ENCODE data around the gene CDC42BPA.
"Not testable (repeated sequence)": the region's sequence is repeated elsewhere in the genome, so short reads cannot be mapped to it uniquely, and the experiment has no call there.

The CDC42BPA gene

DNA sequence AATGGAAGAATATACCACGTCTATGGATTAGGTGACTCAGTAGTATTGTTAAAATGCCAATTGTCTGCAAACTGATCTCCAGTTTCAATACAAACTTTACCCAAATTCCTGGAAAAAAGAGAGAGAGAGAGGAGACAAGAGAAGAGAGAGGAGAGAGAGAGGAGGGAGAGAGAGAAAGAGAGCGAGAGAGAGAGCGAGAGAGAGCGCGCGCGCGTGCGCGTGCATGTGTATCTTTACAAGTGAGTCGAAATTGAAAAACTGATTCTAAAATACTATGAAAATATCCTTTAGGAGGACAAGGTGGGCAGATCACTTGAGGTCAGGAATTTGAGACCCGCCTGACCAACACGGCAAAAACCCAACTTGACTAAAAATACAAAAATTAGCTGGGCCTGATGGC lies 65.2 kb downstream of the CDC42BPA start:
- DNase-seq, result no peak

DNA sequence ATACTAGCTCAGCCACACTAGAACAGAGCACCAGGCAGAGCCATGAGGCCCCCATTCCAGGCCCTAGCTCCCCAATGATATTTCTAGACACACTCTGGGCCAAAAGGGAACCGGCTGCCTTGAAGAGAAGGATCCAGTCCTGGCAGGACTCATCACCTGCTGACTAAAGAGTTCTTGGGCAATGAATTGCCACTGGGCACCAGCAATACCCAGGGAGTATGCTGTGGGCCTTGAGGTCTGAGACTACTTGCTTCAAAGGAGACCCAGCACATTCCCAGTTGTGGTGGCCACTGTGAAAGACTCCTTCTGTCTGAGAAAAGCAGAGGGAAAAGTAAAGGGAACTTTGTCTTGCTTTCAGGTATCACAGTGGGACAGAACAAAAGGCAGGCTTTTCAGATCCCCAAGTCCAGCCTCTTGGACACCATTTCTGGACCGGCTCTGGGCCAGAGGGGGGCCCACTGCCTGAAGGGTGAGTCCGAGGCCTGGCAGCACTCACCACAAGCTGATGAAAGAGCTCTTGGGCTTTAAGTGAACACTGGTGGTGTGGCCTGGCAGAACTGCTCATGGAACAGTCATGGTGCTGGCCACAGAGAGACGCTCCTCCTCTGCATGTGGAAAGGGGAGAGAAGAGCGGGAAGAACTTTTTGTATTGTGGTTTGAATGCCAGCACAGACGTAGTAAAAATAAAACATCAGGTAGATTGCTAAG lies 72.5 kb downstream of the CDC42BPA start:
- DNase-seq, result no peak

DNA sequence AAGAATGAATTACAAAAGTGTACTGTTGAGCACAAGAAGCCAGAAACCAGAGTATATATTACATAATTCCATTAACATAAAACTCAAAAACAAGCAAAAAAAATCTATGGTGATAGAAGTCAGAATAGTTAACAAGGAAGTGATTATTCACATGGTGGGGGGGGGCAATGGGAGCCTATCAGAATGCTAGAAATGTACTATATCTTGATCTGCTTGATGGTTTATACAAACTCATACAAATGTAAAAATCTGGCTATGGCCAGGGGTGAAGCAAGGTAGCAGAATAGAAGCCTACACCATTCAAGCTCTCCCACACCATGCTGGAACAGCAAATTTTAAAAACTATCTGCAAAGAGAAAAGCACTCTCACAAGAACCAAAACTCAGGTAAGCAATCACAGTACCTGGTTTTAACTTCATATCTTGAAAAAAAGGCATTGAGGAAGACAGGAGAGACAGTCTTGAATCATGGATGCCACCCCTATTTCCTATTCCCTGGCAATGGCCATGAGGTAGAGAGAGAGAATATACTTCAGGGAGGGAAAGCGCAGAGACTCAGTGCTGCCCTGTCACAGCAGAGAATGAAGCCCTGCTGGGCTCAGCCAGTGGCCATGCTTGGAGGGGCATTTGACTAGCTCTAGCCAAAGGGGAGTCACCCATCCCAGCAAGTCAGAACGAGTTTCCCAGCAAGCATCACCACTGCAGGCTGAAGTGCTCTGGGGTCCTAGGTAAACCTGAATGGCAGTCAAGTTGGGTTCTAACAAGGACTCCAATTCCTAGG lies 73.8 kb downstream of the CDC42BPA start:
- DNase-seq, result no peak

DNA sequence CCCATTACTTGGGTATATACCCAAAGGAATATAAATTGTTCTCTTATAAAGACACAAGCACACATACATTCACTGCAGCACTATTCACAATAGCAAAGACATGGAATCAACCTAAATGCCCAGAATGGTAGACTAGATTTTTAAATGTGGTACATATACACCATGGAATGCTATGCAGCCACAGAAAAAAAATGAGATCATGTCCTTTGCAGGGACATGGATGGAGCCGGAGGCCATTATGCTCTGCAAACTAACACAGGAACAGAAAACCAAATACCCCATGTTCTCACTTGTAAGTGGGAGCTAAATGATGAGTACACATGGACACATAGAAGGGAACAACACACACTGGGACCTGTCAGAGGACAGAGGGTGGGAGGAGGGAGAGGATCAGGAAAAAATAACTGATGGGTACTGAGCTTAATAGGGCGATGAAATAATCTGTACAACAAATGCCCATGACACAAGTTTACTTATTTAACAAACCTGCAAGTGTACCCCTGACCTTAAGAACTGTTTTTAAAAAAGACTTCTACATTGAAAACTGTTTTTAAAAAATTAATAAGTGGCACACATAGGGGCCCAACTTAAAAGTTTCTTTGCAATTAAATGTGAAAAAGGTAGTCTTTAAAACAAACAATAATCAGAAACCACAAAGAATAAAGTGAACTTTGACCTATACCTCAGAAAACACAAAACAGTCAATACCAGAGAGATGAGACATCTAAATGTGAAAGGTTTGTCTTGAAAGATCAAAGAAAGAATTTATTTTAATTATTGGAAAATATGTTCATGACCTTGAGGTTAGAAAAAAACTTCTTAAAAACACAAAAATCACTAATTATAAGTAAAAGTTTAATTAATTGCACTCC lies 75.2 kb downstream of the CDC42BPA start:
- no peak for DNase-seq

DNA sequence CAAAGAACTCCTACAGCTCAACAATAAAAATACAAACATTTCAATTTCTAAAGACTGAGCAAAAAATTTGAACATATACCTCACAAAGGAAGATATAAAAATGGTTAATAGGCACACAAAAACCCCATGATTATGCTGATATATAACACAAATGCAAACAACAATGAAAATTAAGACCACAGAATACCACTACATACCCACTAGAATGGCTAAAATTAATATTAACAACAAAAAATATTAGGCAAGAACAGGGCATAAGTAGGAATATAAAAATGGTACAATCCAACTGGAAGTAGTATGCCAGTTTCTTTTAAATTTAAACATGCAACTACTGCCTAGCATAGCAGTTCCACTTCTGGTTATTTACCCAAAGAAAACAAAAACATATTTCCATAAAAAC lies 77.3 kb downstream of the CDC42BPA start:
- DNase-seq, result no peak

DNA sequence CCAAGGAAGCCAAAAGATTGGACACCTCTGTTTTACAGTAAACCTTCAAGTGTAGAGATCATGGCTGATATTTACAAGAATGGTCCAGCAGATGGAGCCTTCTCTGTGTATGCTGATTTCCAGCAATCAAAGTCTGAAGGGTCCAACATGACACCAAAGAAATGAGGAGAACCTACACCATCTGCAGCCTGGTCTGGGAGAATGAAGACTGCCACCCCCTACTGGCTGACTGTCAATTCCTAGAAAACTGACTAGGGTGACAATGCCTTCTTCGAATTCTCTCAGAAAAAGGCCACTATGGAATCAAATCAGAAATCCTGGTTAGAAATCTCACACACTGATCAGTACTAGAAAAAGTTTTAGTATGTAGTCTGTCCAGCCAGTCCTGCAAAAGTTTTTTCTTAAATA lies 83.3 kb downstream of the CDC42BPA start:
- DNase-seq, result peak; percentile 69

DNA sequence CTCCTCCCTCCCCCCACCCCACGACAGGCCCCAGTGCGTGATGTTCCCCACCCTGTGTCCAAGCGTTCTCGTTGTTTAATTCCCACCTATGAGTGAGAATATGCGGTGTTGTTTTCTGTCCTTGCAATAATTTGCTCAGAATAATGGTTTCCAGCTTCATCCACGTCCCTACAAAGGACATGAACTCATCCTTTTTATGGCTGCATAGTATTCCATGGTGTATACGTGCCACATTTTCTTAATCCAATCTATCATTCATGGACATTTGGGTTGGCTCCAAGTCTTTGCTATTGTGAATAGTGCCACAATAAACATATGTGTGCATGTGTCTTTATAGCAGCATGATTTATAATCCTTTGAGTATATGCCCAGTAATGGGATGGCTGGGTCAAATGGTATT lies 87.2 kb downstream of the CDC42BPA start:
- DNase-seq, result not testable (repeated sequence)

DNA sequence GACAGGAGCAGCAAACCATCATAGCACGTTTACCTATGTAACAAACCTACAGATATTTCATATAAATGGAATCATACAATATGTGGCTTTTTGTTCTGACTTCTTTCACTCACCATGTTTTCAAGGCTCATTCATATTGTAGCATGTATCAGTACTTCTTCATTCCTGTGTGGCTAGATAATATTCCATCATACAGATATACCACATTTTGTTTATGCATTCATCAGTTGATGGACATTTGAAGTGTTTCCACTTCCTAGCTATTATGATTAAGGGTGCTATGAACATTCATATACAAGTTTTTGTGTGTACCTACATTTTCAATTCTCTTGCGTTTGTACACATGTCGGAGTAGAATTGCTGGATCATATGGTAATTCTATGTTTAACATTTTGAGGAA lies 90.1 kb downstream of the CDC42BPA start:
- DNase-seq, result no peak

DNA sequence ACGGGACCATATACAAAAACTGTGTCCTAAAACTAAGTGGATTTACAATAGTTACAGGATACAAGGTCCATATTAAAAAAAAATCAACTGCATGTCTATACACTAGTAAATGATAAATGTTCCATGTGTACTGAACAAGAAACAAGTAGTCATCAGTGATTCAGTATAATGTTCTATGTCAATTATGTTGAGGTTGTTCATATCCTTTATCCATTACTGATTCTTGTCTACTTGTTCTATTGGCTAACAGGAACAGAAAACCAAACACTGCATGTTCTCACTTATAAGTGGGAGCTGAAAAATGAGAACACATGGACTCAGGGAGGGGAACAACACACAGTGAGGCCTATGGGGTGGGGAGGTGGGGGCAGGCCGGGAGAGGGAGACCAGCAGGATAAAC lies 90.5 kb downstream of the CDC42BPA start:
- DNase-seq, result no peak

DNA sequence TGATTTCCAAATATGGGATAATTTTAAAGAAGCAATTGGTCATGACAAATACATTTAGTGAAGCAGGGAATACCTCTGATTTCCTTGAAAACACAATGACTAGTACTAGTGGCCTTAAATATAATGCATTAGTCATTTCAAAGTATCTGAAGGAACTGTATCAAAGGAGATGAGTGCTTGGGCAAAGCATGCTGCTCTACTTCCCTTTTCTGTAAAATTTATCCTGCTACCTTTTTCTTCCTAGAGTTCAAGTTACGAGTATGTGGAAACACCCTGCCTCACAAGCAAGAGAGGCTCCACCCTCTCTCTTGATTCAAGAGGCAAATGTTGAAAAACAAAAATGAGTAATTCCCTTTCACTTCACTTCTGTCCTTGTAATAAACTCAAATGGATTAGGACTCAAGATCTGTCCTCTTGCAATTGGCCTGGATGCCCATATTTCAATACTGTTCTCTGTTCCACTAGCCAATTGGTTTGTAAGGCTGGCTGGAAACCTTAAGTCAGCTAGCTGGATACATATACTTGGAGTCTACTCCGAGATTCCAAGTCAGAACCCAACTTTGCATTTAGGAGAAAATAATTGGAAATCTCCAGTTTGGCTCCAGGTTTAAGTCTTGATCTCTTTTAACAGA lies 92.5 kb downstream of the CDC42BPA start:
- DNase-seq, result peak; percentile 89

DNA sequence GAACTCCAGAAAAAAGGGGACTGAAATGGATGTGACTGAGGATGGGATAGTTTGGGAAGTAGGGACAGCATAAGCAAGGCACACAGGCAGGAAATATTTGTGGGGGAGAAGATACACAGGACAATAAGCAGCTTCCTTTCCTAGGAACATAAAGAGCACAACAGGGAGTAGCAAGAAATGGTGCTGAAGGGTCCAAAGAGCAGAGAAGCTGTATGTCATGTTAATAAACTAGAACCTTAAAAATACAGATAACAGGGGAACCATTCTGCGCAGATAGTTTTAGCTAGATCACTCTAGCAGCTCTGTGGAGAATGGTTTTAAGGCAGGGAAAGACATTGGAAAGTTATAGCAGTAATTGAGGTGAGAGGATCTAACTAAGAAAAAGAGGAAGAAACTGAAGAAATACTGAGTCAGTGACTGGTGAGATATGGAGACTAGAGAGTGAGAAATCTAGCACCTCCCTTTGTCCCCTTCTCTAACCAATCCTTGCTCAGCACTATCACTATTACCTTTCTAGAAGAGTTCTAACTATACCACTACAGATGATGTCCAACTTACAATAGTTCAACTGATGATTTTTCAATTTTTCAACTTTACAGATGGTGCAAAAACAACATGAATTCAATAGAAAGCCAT lies 95.0 kb downstream of the CDC42BPA start:
- DNase-seq, result no peak

DNA sequence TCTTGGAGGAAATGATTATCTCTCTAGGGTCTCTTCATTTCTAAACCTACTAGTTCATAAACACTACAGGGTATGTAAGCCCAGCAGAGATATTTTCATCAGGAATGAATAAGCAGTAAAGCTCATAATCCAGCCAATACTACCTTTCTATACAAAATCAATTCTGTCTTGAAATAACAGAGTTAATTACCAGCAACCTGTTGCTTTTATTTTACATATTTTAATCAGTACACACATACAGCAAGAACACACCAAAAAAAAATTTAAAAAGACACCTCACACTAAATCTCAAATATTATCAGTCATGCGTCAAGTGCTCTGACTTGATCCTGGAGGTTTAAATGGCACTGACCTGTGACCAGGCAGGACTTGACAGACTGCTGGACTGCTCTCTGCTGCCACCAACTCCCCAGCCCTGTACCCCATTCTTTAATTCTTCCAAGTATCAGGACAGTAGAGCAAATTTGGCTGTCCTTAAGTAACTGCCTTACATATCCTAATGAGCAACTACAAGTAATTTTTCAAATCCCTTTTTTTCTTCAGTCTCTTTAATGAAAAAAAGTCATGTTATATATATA lies 98.5 kb downstream of the CDC42BPA start:
- no peak for DNase-seq

DNA sequence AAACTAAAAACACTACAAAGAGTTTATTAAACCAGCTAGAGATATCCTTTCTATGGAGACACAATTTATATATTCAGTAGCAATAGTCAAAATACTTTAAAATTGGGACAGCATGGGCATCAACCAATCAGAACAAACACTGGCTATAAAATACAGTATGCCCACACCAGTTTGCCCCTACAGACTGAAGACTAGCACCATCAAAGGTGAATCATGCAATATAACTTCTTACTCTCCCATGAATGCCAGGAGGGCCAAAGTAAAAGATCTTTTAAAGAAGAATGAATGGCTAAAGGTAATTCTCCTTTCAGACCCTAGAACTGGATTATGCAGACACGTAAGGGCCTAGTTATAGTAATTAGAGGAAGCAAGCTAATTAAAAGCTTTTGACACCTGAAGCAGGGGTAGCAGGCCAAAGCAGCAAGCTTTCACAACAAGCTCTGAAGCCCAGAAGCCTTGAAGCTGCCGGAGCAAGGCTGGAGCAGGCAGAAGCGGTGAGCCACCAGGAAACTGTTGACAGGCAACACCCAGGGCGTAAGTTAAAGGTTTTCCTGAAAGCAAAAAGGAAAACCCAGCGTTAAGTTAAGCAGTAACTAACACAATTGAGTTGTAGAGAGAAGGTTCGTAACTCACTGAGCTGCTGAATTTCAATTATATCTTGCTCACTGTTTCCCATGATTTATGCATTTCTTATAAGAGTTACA lies 99.3 kb downstream of the CDC42BPA start:
- DNase-seq, result no peak

DNA sequence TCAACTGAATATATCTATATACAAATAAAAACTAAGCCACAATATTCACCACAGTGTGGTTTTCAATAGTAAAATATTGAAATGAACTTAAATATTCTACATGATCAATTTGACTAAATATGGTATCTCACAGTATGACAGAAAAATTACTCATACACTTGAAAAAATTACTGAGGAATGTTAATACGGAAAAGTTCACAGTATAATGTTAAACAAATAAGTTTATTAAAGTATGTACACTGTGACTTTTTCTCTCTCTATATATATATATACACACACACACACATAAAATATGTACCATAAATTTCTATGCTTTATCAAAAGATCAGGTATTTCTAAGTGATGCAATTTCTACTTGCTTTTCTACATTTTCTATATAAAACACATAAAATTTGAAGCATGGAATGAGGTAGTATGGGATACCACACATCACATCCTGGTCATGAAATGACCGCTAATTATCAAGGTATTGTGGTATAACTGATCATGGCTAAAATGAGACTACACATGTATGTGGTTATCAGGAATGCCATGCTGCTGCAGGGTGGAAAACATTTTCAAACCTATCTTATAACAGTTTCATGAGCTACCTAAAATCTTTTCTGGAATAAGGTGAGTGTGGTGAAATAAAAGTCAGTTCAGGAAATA lies 102.3 kb downstream of the CDC42BPA start:
- DNase-seq, result peak; percentile 44

DNA sequence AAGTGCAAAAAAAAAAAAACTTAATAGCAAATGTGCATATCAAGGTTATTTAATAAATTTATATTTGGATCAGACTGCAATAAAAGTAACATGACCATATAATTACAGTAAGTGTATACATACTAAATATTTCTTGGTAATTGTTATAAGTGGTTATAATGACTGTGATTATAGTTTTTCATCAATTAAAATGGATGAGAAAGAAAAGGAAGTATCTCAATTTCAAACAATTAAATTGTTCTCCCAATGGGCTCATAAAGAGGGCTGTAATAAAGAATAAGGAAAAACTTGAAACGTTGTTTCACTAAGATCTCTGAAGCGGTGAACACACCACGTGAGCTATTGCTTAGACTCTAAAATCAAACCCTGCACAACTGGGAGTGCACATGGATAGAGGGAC lies 104.1 kb downstream of the CDC42BPA start:
- DNase-seq, result no peak

DNA sequence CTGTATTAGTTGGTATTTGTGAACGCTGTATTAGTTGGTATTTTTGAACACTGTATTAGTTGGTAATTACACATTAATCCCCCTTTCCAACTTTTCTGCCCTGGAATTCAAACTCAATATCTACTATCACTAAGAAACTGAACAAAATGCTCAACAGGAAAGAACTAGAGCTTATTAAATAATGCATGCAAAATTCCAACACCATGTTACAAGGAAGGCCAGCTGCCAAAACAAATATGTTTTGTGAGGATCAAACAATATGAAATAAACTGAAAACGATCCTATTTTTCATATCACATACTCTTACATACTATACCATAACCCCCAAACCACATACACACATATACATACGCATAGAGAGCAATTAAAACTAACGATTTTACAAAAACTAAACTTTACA lies 104.9 kb downstream of the CDC42BPA start:
- no peak for DNase-seq

DNA sequence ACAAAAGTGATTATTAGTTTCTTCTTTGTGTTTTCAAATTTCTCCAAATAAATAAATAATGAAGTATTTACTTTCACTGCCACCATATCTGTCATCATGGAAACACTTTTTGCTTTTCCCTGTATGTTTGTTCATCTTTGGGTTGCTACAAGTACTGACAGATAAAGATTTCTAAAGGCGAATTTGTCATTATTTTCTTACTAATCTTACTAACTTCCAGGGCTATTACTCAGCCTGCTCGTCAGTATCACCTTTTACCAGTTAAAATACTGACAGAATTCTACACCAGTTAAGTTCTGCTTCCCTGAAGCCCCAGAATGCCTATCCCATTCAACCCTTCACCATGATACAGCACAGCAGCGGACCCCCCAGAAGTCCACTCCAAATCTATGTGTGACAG lies 106.1 kb downstream of the CDC42BPA start:
- DNase-seq, result no peak

DNA sequence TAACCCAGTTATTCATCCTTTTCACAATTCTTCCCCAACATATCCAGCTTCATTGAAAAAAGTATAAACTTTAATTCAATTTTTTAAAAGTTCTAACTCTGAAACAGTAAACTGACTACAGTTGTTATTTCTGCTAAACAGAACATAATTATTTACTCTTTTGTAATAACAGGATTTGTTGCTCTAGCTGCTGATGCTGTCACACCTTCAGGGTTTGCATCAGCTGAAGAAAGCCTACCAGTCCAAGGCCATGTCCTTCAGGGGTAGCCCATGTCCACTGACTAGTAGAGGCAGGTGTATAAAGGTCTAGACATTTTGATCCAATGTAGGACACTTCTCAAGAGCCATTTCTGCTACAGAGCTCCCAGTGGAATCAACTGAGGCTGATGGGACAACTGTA lies 107.7 kb downstream of the CDC42BPA start:
- no peak for DNase-seq

DNA sequence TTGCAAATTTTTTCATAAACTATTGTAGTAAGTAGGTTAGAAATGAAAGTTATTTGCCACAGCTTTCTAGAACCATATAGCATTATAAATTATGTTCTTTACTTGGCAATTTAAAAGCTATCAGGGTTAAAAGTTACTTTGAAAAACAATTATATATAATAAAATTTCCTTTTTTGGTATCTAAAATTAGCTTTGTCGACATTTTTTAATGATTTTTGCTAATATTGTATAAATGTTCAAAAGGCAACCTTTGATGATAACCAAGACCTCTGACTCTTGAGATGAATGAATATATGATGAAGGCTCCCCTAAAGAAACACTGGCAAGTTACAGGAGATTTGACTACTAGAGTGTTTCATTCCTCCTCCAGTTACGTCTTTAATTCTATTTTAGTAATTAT lies 121.2 kb downstream of the CDC42BPA start:
- DNase-seq, result no peak

DNA sequence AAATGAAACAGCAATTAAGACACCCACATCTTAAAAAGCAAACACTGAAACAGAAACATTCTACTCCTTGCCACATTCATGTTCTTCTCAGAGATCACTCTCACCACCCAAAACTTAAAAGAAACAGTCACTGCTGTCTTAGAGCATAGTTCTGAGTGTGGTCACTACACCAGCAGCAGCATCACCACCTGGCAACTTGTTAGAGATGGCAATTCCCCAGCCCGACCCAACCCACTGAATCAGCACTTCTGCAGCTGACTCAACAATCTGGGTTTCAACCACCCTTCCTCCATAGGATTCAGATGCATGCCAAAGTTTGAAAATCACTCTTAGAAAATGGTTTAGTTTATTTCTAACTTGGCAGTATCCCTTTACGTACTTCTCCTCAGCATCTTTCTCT lies 126.1 kb downstream of the CDC42BPA start:
- peak; percentile 93 for DNase-seq

DNA sequence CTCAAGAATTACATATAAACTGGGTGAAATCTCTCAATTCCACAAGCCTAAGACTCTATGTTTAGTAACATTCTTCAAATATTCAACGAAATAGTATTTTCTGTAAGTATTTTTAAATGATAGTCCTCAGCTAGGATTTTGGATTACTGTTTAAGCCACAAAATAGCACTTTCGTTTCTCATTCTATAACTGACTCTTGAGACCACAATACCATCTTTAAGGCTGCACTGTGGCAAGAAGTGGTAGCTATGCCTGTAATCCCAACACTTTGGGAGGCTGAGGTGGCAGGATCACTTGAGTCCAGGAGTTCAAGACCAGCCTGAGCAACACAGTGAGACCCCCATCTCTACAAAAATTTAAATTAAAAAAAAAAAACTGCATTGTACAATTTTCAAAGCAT lies 126.7 kb downstream of the CDC42BPA start:
- DNase-seq, result no peak
